ENCODE data around the gene ABCB8.
"Not testable (repeated sequence)": the region's sequence is repeated elsewhere in the genome, so short reads cannot be mapped to it uniquely, and the experiment has no call there.

ABCB8 gene

DNA sequence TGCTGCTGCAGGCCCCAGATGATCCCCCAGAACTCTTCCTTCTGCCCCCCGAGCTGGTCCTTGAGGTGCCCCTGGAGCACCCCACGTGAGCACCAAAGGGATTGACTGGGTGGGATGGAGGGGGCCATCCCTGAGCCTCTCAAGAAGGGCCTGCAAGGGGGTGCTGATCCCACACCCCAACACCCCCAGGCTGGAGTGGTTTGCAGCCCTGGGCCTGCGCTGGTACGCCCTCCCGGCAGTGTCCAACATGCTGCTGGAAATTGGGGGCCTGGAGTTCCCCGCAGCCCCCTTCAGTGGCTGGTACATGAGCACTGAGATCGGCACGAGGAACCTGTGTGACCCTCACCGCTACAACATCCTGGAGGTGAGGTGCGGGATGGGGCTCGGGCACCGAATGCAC is 29.2 kb upstream of the ABCB8 start:
- no peak for DNase-seq

DNA sequence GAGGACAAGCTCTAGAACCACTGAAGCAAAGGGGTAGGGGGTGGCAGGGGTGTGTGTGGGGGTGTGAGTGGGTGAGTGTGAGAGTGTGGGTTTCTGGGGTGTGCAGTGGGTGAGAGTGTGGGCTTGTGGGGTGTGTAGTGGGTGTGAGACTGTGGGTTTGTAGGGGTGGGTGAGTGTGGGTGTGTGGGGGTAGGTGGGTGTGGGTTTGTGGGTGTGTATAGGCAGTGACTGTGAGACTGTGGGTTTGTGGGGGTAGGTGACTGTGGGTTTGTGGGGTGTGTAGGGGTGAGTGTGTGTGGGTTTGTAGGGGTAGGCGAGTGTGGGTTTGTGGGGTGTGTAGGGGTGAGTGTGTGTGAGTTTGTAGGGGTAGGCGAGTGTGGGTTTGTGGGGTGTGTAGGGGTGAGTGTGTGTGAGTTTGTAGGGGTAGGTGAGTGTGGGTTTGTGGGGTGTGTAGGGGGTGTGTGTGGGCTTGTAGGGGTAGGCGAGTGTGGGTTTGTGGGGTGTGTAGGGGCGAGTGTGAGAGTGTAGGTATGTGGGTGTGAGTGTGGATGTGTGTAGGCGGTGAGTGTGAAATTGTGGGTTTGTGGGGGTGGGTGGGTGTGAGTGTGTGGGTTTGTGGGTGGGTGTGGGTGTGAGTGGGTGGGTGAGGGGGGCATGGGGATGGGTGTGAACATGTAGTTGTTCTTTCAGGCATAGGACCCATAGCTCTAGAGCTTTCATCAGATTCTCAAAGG is 28.6 kb upstream of the ABCB8 start:
- DNase-seq: no peak

DNA sequence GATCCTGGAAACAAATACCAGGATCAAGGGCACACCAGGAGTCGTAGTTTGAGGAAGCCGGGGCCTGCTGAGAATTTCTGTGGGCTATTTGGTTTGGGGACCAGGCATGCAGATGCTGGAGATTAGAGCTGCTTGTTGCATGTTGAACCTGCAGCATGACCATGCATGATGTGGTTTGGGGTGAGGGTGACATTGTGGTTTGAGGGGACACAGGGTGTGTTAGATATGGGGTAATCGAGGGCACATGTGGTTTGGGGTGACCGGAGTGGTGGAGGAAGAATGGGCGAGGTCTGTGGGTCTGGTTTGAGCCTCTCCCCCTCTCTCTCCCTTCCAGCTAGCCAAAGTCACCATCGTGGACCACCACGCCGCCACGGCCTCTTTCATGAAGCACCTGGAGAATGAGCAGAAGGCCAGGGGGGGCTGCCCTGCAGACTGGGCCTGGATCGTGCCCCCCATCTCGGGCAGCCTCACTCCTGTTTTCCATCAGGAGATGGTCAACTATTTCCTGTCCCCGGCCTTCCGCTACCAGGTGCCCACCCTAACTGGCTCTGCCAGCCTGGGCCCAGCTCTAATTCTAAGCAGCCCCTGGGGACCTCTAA is 27.3 kb upstream of the ABCB8 start:
- DNase-seq: no peak

DNA sequence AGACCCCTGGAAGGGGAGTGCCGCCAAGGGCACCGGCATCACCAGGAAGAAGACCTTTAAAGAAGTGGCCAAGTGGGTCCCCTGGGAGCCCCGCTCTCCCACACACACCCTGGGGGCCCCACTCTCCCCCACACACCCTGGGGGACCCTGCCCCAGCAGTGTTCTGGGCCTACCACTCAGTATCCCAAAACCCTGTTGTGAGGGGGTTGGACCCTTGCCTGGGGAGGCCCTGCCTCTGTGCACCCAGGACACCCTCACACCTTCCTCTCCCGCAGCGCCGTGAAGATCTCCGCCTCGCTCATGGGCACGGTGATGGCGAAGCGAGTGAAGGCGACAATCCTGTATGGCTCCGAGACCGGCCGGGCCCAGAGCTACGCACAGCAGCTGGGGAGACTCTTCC is 26.7 kb upstream of the ABCB8 start:
- DNase-seq: no peak

DNA sequence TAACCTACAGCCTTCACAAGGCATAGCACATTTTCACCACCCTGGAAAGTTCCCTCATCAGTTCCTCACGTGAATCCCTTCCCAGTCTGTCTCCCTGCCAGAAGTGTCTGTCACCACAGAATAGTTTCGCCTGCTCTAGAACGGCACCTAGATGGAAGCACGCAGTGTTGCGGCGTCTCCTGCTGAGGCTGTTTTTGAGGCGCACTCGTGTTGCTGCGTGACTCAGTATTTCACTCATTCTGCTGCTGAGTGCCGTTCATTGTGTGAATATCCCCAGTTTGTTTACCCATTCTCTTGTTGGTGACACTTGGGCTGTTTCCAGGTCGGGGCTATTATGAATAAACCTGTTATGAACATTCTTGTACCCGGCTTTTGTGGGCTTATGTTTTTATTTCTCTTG is 24.7 kb upstream of the ABCB8 start:
- DNase-seq: no peak

DNA sequence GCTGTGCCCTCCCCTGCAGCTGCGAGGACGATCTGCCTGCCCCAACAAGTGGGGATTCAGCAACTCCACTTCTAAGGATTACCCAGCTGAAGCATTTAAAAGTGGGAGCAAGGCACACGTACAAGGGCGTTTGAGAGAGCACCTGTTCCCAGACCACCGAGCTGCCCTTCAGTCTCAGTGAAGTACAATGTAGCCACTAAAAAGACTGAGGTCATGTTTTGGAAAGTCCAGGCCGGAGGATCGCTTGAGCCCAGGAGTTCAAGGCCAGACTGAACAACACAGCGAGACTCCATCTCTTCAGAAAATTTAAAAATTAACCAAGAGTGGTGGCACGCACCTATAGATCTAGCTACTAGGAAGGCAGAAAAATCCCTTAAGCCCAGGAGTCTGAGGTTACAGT is 22.7 kb upstream of the ABCB8 start:
- no peak for DNase-seq

DNA sequence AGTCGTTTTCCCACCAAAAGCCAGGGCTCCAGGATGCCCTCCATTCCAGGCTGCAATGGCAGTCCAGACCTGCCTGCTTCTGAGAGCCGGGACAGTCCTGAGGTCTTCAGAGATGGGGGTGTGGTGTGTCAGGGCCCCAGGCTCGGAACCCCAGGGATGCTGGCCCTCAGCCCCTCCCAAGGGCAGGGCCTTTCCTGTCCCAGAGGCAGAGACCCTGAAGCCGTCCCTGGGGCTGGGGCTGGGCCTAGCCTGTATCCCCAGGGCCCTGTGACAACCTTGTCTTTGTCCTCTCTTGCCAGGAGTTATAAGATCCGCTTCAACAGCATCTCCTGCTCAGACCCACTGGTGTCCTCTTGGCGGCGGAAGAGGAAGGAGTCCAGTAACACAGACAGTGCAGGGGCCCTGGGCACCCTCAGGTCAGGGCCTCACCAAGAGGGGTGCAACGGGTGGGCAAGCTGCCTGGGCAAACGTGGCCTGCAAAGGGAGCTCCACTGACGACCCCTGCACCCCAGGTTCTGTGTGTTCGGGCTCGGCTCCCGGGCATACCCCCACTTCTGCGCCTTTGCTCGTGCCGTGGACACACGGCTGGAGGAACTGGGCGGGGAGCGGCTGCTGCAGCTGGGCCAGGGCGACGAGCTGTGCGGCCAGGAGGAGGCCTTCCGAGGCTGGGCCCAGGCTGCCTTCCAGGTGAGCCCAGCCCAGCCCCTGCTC is 21.5 kb upstream of the ABCB8 start:
- DNase-seq: no peak

DNA sequence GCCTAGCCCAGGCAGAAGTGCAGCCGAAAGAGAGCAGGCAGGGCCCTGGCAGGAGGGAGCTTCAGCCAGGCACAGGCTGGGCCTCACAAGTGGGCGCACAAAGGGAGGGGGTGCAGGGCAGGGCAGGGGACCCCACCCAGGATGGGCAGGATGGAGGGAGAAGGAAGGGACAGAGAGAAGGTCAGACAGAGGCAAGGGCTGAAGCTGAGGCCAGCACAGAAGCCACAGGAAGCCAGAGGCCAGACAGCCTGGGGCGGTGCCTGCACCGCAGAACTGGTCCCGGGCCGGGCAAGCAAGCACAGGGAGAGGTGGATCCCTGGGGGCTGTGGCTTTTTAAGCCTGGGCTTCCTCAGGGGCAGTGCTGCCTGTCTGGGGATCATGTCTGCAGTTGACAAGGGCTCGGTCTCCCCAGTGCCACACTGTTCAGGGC is 20.8 kb upstream of the ABCB8 start:
- DNase-seq: no peak

DNA sequence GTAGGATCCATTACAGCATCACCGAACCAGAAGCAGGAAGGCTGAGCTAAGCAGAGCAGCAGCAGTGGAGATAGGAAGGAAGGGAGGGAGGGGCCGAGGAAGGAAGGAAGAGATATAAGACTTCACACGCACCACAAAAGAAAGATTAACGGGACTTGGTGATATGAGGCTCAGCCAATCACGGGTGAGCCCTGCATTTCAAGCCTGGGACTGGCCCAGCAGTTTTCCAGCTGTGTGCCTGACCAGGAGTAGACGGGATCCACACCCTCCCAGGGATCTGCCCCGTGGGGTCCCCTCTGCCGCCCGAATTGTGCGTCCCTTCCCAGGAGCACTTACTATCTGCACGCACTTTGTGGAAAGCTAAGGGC is 20.1 kb upstream of the ABCB8 start:
- DNase-seq: no peak

DNA sequence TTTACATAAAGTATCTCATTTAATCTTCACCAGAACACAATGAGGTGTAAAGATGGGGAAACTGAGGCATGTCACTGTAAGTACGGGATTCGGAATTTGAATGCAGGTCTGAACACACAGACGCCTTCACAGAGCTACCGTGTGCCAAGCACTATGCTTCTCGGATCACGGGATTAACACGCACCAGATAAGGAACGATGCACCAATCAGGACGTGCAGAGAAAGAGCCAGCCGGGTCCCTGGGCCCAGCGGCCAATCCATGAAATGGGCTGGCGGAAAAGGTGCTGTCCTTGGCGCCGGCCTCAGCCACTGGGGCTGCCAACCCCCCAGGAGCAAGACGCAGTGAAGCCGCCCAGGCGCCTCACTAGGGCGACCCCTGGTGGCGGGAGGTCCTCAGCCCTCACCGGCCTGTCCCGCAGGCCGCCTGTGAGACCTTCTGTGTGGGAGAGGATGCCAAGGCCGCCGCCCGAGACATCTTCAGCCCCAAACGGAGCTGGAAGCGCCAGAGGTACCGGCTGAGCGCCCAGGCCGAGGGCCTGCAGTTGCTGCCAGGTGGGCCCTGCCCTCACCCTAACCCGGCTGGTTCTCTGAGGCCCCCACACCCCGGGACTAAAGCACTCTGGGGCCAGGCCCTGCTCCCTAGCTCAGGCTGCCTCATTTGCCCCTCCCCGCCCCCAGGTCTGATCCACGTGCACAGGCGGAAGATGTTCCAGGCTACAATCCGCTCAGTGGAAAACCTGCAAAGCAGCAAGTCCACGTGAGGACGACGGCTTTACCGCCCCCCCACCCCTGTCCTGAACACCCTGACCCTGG is 19.5 kb upstream of the ABCB8 start:
- peak; percentile 70 for DNase-seq

DNA sequence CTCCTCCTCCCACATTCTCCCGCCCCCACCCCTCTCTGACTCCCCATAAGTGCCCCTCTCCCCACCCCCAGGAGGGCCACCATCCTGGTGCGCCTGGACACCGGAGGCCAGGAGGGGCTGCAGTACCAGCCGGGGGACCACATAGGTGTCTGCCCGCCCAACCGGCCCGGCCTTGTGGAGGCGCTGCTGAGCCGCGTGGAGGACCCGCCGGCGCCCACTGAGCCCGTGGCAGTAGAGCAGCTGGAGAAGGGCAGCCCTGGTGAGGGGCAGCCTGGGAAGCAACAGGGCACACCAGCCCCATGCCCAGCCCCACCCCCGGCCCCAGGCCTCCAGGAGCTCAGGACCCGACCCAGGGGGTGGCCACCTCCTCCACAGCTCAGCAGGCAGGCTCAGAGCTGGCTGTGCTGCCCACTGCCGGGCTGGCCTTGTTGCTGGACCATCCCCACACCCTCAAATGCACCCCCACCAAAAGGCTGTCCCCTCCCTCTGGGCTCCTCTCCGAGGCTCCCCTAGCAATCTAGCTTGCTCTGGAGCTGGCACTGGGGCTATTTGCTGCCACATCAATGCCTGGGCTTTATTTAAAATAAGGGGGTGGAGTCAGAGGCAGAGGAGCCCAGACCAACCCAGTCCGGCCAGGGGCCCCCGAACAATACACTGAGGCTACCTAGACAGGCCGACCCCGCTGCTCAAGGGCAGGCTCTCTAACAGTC is 18.8 kb upstream of the ABCB8 start:
- no peak for DNase-seq

DNA sequence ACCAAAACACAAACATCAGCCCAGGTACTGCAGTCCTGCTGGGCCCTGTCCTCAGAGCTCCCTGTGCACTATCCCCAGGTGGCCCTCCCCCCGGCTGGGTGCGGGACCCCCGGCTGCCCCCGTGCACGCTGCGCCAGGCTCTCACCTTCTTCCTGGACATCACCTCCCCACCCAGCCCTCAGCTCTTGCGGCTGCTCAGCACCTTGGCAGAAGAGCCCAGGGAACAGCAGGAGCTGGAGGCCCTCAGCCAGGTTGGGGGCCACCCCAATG is 18.3 kb upstream of the ABCB8 start:
- no peak for DNase-seq

DNA sequence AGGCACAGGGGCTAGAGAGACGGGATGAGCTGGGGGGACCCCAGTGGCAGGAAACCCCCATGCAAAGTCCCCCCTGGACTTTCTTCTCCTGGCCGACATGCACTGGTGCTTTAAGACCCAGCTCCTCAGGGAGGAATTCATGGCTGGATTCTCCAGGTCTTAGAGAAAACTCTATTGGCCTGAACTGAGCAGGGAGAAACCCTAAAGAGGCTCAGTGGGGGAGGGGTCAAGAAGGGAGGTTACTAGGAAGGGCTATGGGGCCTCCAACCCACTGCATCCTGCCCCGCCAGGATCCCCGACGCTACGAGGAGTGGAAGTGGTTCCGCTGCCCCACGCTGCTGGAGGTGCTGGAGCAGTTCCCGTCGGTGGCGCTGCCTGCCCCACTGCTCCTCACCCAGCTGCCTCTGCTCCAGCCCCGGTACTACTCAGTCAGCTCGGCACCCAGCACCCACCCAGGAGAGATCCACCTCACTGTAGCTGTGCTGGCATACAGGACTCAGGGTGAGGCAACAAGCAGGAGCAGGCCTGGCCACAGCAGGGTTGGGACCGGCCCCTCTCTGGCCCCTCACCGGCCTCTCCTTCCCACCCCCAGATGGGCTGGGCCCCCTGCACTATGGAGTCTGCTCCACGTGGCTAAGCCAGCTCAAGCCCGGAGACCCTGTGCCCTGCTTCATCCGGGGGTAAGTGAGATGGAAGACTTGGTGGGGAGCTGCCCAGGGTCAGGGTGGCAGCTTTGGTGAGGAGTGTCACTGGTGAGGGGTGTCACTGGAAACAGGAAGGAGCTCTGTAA is 17.7 kb upstream of the ABCB8 start:
- DNase-seq: no peak

DNA sequence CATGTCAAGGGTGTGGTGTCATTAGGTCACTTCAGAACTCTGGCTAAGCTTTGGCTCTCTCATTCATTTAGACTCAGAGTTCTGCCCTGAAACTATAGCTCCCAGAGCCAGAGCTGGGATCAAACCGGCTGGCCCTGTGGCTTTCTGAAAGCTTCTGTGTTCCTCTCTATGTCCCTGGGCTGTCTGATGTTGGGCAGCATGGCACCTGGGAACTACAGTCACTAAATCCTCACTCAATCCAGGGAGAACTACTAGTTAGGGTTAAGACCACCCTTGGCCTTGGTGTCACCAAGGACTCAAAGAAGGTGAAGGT is 17.2 kb upstream of the ABCB8 start:
- DNase-seq: no peak

DNA sequence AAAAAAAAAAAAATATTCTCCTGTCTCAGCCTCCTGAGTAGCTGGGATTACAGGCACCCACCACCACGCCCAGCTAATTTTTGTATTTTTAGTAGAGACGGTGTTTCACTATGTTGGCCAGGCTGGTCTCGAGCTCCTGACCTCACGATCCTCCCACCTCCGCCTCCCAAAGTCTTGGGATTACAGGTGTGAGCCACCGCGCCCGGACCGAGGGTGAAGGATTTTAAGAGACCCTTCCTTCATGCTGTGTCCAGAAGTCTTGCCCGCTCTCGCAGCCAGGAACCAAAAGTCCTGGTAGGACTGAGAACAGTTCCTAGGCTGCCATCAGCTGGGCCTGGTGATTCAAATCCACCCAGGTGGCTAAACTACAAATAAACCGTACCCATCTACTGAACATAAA is 16.6 kb upstream of the ABCB8 start:
- DNase-seq: not testable (repeated sequence)

DNA sequence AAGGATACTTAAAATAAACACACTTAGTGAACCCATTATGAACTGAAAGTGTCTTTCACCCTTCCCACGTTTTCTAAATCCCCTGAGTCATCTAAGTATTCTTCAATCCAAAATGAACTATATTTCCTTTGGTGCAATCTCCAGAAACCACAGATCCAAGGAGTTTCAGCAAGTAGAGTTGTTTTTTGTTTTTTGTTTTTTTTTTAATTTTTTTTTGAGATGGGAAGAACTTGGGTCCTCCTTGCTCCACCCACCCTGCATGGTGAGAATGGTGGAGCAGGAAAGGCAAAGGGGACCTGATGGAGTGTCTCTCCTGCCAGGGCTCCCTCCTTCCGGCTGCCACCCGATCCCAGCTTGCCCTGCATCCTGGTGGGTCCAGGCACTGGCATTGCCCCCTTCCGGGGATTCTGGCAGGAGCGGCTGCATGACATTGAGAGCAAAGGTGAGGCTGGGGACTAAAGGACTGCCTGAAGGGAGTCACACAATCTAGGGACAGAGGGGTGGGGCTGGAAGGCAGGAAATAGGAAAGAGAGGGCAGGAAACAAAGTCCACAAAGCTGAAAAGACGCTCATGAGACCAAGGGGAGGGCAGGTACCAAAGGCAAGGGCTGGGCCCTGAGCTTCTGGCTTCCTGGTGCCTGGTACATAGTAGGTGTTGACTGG is 16.1 kb upstream of the ABCB8 start:
- DNase-seq: no peak

DNA sequence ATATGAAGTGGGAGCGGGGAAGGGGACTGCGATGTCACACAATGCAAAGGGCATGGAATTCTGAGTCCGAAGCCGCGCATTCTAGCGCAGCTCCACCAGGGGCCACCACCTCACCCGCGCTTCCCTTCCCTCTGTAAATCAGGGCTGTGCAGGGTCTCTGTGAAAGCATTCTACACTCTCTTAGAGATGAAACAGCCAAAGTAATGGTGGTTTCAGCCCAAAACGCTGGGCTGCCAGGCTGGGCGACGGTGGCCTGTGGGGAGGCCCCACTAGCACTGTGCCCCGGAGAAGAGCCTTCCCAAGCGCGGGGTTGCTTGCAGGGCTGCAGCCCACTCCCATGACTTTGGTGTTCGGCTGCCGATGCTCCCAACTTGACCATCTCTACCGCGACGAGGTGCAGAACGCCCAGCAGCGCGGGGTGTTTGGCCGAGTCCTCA is 15.3 kb upstream of the ABCB8 start:
- DNase-seq: no peak

DNA sequence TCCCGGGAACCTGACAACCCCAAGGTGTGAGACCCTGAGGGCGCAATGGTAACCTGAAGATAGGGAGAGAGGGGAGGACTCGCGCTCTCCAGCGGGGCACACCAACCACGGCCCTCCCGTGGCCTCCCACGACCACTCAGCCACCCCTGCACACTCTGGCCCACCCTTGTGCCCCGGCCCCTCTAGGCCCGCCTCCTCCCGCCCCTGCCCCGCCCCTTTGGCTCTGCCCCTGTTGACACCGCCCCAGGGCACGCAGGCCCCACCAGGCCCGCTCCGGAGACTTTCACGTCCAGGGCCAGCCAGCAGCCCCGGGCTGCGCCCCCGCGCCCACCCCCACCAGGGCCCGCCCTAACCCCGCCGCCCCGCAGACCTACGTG is 14.9 kb upstream of the ABCB8 start:
- no peak for DNase-seq

DNA sequence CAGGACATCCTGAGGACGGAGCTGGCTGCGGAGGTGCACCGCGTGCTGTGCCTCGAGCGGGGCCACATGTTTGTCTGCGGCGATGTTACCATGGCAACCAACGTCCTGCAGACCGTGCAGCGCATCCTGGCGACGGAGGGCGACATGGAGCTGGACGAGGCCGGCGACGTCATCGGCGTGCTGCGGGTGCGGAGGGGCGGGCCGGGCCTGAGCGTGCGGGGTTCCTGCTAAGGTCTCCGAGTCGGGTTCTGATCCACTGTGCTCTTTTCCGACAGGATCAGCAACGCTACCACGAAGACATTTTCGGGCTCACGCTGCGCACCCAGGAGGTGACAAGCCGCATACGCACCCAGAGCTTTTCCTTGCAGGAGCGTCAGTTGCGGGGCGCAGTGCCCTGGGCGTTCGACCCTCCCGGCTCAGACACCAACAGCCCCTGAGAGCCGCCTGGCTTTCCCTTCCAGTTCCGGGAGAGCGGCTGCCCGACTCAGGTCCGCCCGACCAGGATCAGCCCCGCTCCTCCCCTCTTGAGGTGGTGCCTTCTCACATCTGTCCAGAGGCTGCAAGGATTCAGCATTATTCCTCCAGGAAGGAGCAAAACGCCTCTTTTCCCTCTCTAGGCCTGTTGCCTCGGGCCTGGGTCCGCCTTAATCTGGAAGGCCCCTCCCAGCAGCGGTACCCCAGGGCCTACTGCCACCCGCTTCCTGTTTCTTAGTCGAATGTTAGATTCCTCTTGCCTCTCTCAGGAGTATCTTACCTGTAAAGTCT is 14.3 kb upstream of the ABCB8 start:
- peak; percentile 61 for DNase-seq

DNA sequence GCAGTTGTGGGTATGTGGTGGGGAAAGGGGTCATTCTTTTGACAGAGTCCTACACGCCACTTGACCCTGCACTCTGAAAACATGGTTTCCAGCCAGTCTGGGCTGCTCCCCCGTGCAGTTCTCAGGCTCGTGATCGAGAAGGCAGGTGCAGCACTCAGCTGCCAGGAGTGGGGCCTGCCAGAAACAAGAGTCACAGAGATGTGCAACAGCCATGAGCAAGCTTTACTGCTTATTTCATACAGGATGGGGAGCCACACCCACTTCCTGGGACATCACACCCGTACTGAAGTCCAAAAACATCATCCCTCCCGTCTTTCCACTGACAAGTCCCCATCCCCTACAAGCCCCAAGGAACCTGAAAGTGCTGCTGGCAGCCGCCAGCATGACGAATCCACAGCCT is 13.3 kb upstream of the ABCB8 start:
- DNase-seq: no peak

DNA sequence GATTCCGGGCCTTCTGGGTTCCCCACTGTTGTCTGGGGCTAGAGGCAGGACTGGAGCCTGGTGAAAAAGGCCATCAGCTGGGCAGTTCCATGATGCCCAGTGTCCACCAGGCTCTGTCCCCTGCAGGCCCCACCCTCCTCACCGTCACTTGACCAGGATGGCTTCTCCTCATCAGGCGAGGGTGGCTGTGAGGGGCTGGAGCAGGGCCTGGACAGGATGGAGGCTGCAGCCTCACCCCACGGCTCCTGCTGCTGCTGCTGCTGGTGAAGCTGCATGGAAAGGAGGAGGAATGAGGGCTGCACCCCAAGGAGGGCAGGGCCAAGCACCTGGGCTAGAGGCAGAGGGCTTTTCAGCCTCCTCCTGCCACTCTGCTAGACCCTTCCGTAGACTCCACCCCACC is 12.3 kb upstream of the ABCB8 start:
- no peak for DNase-seq

Measured in activated T-cell treated with anti-CD3 and anti-CD28 coated beads for 4 hours (primary cell).